Measurements from ENCODE around the gene PDIA2. TPM values are rescaled to one million over a fixed set of nuclear protein-coding genes. Genes with fewer than 3 reads are reported as not detected.

The PDIA2 gene
- total RNA-seq, 4 donors from 2014 or later: 0.81 to 0.93 TPM; not detected in 2

- no peak overlapping the region for H3K27ac ChIP-seq
- no peak overlapping the region for H3K4me3 ChIP-seq
- ATAC-seq: no peak
- no peaks in the 10 kb centered on the region for H3K4me1 ChIP-seq
- no peaks in the 10 kb centered on the region for H3K27me3 ChIP-seq
- H3K9me3 ChIP-seq: no peaks in the 10 kb centered on the region
- 85 to 88% methylated on average over 5 to 8 of the region's 35 CpGs for WGBS, 2 donors (ENCODE audit: low coverage in 1 of 2)
- peaks cover 0 to 75% of the 10 kb centered on the region in 2 donors for H3K36me3 ChIP-seq
- TF ChIP-seq EP300 (IDR thresholded peaks at IDR 0.05): no peak
- TF ChIP-seq POLR2AphosphoS5 (IDR thresholded peaks at IDR 0.05): no peak
- TF ChIP-seq CTCF (IDR thresholded peaks at IDR 0.05): no peak
- TF ChIP-seq POLR2A (IDR thresholded peaks at IDR 0.05): no peak
These were observed 19.7 kb upstream of the PDIA2 start for GRCh38 chr16:263182-263774.

DNA sequence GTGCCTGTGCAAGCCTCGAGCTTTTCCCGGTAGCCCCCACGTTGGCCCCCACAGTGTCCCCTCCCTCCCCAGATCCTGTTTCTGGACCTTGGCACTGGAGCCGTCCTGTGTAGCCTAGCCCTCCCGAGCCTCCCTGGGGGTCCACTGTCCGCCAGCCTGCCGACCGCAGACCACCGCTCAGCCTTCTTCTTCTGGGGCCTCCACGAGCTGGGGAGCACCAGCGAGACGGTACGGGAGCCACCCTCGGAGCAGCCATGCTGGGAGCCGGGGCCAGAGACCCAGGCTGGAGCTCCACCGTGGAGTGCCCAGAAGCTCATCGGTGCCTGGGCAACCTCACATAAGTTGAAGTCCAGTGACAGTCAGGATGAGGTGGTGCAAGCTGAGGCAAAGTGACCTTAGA is 19.0 kb upstream of the PDIA2 start:
- Histone ChIP-seq H3K4me3 (no peak overlapping the region), H3K9me3 (no peaks in the 10 kb centered on the region), H3K36me3 (peaks cover 0 to 70% of the 10 kb centered on the region in 2 donors), H3K27me3 (no peaks in the 10 kb centered on the region), H3K27ac (no peak overlapping the region), H3K4me1 (no peaks in the 10 kb centered on the region)
- 90% methylated on average over 3 of the region's 17 CpGs; no CpG with 5 or more reads in 1 of the 2 donors for WGBS, 2 donors (ENCODE audit: low coverage in 1 of 2)
- TF ChIP-seq POLR2A (IDR thresholded peaks at IDR 0.05) (no peak), CTCF (IDR thresholded peaks at IDR 0.05) (no peak), EP300 (IDR thresholded peaks at IDR 0.05) (no peak), POLR2AphosphoS5 (IDR thresholded peaks at IDR 0.05) (no peak)
- no peak for ATAC-seq

DNA sequence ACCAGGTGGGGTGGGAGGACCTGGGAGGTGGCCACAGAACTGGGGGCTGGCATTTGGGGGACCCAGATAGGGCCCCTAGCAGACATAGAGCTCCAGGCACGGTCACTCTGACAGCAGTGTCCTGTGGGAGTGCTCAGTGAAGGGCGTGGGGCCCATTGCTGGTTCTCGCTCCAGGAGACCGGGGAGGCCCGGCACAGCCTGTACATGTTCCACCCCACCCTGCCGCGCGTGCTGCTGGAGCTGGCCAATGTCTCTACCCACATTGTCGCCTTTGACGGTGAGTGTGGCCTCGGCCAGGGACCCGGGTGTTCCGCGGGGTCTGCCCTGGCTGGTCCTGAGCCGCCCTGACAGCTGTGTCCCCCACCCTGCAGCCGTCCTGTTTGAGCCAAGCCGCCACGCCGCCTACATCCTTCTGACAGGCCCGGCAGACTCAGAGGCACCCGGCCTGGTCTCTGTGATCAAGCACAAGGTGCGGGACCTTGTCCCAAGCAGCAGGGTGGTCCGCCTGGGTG is 18.5 kb upstream of the PDIA2 start:
- TF ChIP-seq POLR2AphosphoS5 (IDR thresholded peaks at IDR 0.05): no peak
- TF ChIP-seq POLR2A (IDR thresholded peaks at IDR 0.05): no peak
- TF ChIP-seq EP300 (IDR thresholded peaks at IDR 0.05): no peak
- no peak for TF ChIP-seq CTCF (IDR thresholded peaks at IDR 0.05)
- WGBS, 2 donors (ENCODE audit: low coverage in 1 of 2): no CpG with 5 or more reads among the region's 23 CpGs
- H3K27me3 ChIP-seq: no peaks in the 10 kb centered on the region
- H3K4me3 ChIP-seq: no peak overlapping the region
- H3K27ac ChIP-seq: no peak overlapping the region
- no peak for ATAC-seq
- no peaks in the 10 kb centered on the region for H3K4me1 ChIP-seq
- H3K36me3 ChIP-seq: peaks cover 0 to 64% of the 10 kb centered on the region in 2 donors
- no peaks in the 10 kb centered on the region for H3K9me3 ChIP-seq

GRCh38 chr16:265002-265529 is 17.9 kb upstream of the PDIA2 start:
- H3K4me1 ChIP-seq: no peaks in the 10 kb centered on the region
- H3K4me3 ChIP-seq: no peak overlapping the region
- TF ChIP-seq EP300 (IDR thresholded peaks at IDR 0.05) (no peak), CTCF (IDR thresholded peaks at IDR 0.05) (no peak), POLR2A (IDR thresholded peaks at IDR 0.05) (no peak), POLR2AphosphoS5 (IDR thresholded peaks at IDR 0.05) (no peak)
- H3K27ac ChIP-seq: no peak overlapping the region
- 80% methylated on average over 4 of the region's 14 CpGs; no CpG with 5 or more reads in 1 of the 2 donors for WGBS, 2 donors (ENCODE audit: low coverage in 1 of 2)
- no peak for ATAC-seq
- no peaks in the 10 kb centered on the region for H3K9me3 ChIP-seq
- peaks cover 0 to 58% of the 10 kb centered on the region in 2 donors for H3K36me3 ChIP-seq
- no peaks in the 10 kb centered on the region for H3K27me3 ChIP-seq

DNA sequence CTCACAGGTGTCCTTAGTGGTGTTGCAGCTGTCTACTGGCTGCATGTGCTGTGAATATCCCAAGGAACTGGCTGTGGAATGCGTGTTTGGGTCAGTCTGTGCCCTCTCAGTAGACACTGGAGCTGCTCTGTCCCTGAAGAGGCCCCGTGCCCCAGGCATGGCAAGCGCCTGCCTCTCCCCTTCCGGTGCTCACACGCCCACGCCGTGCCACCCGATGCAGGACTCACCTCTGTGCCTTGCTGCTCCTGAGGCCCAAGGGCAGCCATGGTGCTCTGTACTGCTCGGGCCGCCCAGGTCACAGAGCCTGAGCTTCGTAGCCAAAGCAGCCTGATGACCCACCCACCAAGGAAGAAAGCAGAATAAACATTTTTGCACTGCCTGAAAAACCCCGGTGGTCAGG is 17.3 kb upstream of the PDIA2 start:
- Histone ChIP-seq H3K27me3 (no peaks in the 10 kb centered on the region), H3K9me3 (no peaks in the 10 kb centered on the region), H3K27ac (no peak overlapping the region), H3K36me3 (peaks cover 0 to 52% of the 10 kb centered on the region in 2 donors), H3K4me1 (no peaks in the 10 kb centered on the region), H3K4me3 (no peak overlapping the region)
- WGBS, 2 donors (ENCODE audit: low coverage in 1 of 2): 69% methylated on average over 8 of the region's 12 CpGs; no CpG with 5 or more reads in 1 of the 2 donors
- TF ChIP-seq CTCF (IDR thresholded peaks at IDR 0.05) (no peak), POLR2A (IDR thresholded peaks at IDR 0.05) (no peak), POLR2AphosphoS5 (IDR thresholded peaks at IDR 0.05) (no peak), EP300 (IDR thresholded peaks at IDR 0.05) (no peak)
- ATAC-seq: no peak
